Frontal cortex (tissue), 4 donors: ENCODE data around the gene KIF1C. TPM values are rescaled to one million over a fixed set of nuclear protein-coding genes. Genes with fewer than 3 reads are reported as not detected.

ENCODE experiments used
- DNase-seq, 2 donors: peaks; one replicate each; pipeline ENCODE4 v3.0.0; 2012; ENCODE audit warnings: low spot score in 2 of 2
- FAIRE-seq: peaks from 2 replicates; lab custom pipeline; 2012; peaks lifted over from hg19 to GRCh38; lab: Jason Lieb, UNC
- total RNA-seq: library from RNA; depleted of rRNA; stranded (reverse); fragments of >200 nt; gene quantifications from one replicate; pipeline ENCODE4 v1.2.3, GENCODE V29; 2014
- donor health status: control.
- donor health status: control.
- donor health status: control.

Gene KIF1C
- total RNA-seq, 1 donor from 2014 or later = 10.2 TPM

DNA sequence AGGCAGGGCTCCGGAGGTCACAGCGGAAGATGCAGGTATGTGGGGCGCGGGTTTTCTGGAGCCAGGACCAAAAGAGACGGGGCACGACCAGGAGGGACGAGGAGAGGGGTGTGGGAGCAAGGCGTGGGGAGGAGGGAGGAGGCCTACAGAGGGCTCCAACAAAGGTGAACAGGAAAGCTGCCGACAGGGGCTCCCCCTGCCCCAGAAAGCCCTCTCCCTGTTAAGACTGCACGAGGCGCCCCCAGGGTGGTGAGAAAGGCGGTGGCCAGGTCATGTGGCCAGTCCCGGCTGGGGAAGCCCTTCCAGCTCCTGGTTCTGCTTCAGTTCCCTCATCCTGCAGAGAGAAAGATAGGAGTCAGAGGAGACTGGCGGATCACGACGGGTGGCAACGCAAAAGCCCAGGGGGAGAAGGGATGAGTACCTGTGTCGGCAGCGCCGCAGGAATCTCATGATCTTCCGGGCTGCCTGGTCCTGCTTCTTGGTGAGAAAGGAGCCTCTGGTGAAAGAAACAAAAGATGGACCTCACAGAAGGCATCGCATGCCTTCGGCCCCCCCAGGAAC is 29.2 kb upstream of the KIF1C start:
- DNase-seq (no peak), FAIRE-seq (no peak)

- DNase-seq (no peak), FAIRE-seq (no peak)
Observed at GRCh38 chr17:4969047-4969550, 28.7 kb upstream of the KIF1C start.

DNA sequence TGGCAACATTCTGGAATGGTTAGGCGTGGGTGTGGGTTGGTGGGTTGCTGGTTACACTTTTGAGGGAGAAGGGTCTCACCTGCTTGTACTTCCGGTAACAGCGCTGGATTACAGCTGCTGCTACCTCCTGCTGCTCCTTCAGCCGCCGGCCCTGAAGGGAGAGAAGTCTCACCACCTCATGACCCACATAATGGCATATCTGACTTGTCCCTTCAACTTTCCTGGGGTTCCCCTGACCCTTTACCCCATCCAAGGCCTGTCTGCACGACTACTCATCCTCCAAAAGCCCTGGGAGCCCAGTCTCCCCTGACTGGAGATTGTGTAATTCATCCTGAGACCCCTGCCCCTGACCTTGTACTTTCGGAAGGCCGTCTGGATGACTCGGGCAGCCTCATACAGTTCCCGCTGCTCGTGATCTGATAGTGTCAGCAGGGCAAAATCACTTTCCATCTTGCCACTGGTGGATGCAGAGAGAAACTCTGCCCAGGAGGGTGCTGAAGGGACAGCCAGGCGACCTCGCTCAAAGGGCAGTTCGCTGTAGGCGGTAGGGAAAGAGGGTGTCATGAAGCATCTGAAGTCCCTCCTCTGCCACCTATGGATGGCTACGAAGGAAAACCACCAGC is 28.1 kb upstream of the KIF1C start:
- FAIRE-seq = no peak
- no peak for DNase-seq

- DNase-seq (no peak), FAIRE-seq (no peak)
Observed at GRCh38 chr17:4970273-4970672, 27.5 kb upstream of the KIF1C start.

DNA sequence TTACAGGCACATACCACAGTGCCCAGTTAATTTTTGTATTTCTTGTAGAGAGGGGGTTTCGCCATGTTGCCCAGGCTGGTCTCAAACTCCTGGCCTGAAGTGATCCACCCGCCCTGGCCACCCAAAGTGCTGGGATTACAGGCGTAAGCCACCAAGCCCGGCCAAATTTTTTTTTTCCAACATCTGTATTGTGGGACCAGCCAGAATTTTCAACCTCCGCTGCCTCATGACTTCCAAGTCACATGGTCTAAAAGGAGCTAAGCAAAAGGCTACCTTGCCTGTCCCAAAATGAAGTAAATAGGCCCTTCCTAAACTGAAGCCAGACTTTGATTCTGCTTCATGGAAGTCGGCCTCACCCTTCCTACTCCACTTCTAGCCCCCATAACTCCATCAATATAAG is 25.9 kb upstream of the KIF1C start:
- FAIRE-seq = no peak

DNA sequence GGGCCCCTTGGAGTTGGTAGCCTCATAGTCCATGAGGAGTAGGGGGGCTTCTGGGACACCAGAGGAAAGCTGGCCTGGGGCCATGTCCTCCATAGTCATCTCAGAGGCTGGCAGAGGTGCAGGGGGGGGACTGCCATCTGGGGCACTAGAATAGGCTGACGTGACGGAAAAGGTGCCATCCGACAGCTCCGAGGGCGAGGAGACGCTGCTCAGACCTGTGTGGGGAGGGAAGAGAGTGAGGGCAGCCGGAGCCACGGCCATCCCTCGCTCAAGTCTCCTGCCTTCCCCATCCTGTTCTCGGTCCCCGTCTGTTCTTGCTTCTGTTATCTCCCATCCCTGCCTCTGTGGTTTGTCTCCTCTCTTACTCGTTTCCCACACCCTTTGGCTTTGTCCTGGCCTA is 25.4 kb upstream of the KIF1C start:
- no peak for FAIRE-seq
- no peak for DNase-seq

More for the DNA sequence above, 25.9 kb upstream of the KIF1C start:
- no peak for DNase-seq

GRCh38 chr17:4972752-4973151 is 25.0 kb upstream of the KIF1C start:
- FAIRE-seq (no peak), DNase-seq (no peak)

GRCh38 chr17:4973256-4974114 is 24.3 kb upstream of the KIF1C start:
- no peak for DNase-seq
- no peak for FAIRE-seq

DNA sequence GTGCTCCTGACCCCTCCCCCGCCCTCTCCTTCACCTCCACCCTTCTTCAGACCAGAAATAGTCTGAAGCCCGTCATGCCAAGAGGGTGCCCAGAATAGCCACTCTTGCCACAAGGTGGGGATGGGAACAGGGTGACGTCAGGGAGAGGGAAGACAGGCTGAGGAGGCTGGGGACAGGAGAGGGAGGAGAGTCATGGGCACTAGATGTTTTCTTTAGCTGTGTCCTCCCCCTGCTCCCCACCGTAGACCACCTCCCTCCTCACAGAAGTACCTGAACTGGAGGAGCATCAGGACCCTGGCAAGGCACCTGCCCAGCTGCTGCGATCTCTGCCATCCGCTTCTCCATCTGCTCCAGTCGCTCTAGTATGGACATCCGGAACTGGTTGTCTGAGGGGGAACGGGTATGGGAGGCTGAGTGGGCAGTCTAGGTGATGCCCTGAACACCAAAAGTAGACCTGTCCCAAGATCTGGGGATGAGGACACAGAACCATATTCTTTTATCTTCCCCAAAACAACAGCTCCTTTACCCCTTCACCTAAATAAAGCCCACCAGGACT is 23.6 kb upstream of the KIF1C start:
- DNase-seq = peak in 1 of 2 donors; percentile 35
- FAIRE-seq = no peak

DNA sequence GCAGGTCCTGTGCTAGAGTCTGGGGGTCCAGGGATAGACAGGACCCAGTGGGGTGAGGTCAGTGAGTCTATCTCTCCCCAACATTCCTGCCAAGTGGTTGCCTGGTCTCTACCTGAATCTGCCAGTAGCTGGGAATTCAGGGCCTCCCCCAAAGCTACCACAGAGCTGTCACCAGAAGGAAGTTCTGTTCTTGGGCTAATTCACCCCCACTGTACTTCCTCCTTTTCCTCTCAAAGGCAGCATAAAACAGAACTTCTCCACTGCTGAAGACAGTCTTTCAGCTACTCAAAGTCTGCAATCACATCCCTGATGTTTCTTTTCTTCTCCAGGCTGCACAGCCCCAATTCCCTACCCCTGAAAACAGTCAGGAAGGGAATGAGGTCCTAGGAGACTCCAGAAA is 19.0 kb upstream of the KIF1C start:
- FAIRE-seq = no peak
- DNase-seq = no peak

- DNase-seq = peak in 1 of 2 donors; percentile 53
Observed at GRCh38 chr17:4980644-4981216, 17.0 kb upstream of the KIF1C start.

GRCh38 chr17:4982305-4982704 is 15.4 kb upstream of the KIF1C start:
- DNase-seq = no peak
- no peak for FAIRE-seq

More at GRCh38 chr17:4980644-4981216, 17.0 kb upstream of the KIF1C start:
- no peak for FAIRE-seq

- FAIRE-seq (no peak), DNase-seq (no peak)
Observed at GRCh38 chr17:4986403-4986802, 11.3 kb upstream of the KIF1C start.

- DNase-seq (peak; percentile 86 to 89), FAIRE-seq (no peak)
Observed at GRCh38 chr17:4986951-4987766, 10.6 kb upstream of the KIF1C start, which contains the start of gene CAMTA2. TSS of gene CAMTA2 (minus strand) at chr17:4987675. CDS start at chr17:4986222, 1,453 bp downstream.

DNA sequence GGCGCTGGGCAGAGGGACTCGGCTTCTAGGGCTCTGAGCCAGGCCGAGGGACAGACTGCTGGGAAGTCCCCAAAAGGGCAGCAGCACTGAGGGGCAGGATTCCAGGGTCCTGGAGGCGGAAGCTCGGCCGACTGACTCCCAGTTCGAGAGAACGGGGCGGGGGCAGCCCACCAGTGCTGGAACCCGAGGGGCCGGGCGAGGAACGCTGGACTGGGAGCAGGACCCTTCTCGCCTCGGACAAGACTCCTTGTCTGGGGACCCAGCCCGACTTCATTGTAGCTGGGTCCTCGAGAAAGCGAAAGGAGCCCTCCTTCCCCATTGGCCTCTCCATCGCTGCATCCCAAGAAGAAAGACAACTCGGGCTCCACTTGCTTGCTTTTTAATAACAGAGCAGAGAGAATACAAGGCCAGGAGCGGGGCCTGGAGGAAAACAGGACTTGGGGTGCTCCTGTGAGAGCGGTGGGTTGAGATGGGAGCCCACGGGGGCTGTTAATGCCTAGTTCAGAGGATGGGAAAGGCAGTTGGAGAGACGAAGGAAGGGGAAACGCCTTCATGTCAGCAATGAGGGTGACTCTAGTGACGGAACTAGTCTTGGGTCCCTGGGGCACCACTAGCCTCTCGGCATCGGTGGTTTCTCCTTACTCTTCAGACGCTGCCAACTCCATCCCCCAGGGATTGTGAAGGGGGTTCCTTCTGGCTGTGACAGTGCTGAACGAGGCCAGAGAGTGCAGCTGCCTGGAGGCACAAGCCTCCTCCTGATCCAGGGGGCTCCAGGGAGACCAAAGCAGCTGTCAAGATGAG is 9.8 kb upstream of the KIF1C start:
- FAIRE-seq (no peak), DNase-seq (no peak)

- no peak for DNase-seq
- FAIRE-seq = no peak
Observed at GRCh38 chr17:4994081-4994595, 3.6 kb upstream of the KIF1C start.

DNA sequence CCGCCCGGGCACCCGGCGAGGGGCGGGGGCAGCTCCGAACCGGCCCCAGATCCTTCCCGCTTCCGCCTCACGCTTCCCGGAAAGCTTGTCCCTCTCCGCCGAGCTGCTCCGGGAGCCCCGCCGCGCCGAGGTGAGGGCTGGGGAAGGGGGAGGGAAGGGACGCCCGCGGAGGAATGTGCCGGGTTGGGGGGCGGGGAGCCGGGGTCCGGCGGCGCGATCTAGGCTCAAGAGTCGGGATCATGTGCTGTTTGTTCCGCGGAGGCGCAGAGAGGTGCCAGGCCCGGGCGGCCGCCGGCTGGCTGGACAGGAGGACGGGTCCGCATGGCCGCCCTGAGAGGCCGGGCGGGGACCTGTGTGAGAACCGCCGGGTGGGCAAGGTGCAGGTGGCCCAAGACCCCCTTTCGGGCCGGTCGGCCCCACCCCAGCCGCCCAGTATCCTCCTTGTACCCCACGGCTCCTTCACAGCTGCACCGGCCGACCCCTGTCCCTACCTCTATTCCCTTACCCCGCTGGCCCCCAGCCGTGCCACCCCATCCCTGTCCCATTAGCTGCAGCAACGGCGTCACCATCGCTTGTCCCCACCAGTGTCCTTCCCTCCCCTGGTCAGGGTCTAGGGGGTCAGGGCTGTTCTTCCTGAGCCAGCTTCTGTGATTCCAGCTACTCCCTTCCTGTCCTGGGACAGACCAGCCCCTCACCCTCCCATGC is 429 bp downstream of the KIF1C start:
- FAIRE-seq = no peak

More for the DNA sequence above, 429 bp downstream of the KIF1C start:
- peak in 1 of 2 donors; percentile 55 for DNase-seq
